Uterus (tissue), 2 donors: ENCODE measurements around the gene IL4I1.

Experiments
- POLR2A ChIP-seq, 2 donors: fragments of 450-650 bp; IDR thresholded peaks; one replicate each; pipeline ENCODE4 v1.6.1; 2016; ENCODE audit warnings: antibody characterized with exemption in 2 of 2, mild to moderate bottlenecking in 1 of 2, moderate library complexity in 1 of 2
- TF ChIP-seq, protein P1 (sequence below), 4 experiments: fragments of 200-600 bp in 2 of 4; fragments of 450-650 bp in 2 of 4; sonication (generic) in 2 of 4; IDR thresholded peaks; one replicate each; pipeline ENCODE4 v1.5.1; 2016 to 2019; ENCODE audit warnings: antibody characterized with exemption in 4 of 4, mild to moderate bottlenecking in 2 of 4, moderate library complexity in 1 of 4

DNA sequence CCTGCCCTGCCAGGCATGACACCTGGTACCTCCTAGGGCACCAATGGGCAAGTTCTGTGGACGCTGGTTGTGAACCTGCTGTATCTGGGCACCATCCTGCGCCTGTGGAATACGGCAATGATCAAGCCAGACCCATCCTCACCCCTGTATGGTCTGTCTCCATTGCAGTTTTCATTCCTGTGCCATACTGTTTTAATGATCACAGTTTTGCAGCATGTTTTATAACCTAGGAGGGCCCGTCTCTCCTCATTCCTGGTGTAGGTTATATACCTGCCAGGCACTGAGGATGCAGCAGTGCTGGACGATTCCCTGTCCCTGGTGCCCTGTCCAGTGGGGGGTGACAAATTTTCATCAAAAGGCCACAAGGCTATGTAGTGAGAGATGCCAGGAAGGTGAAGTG is 13.6 kb downstream of the IL4I1 start:
- no peak for TF ChIP-seq POLR2A (IDR thresholded peaks at IDR 0.05)
- TF ChIP-seq, protein P1, sequence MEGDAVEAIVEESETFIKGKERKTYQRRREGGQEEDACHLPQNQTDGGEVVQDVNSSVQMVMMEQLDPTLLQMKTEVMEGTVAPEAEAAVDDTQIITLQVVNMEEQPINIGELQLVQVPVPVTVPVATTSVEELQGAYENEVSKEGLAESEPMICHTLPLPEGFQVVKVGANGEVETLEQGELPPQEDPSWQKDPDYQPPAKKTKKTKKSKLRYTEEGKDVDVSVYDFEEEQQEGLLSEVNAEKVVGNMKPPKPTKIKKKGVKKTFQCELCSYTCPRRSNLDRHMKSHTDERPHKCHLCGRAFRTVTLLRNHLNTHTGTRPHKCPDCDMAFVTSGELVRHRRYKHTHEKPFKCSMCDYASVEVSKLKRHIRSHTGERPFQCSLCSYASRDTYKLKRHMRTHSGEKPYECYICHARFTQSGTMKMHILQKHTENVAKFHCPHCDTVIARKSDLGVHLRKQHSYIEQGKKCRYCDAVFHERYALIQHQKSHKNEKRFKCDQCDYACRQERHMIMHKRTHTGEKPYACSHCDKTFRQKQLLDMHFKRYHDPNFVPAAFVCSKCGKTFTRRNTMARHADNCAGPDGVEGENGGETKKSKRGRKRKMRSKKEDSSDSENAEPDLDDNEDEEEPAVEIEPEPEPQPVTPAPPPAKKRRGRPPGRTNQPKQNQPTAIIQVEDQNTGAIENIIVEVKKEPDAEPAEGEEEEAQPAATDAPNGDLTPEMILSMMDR (IDR thresholded peaks at IDR 0.05): no peak
